ENCODE results near the gene MGAT5.

MGAT5 gene

GRCh38 chr2:134257965-134258683 is 4.3 kb downstream of the MGAT5 start:
- no peak for DNase-seq

GRCh38 chr2:134258684-134259388 is 5.0 kb downstream of the MGAT5 start:
- no peak for DNase-seq

- no peak for DNase-seq
These were observed 5.7 kb downstream of the MGAT5 start for GRCh38 chr2:134259571-134259970.

GRCh38 chr2:134259994-134260393 is 6.1 kb downstream of the MGAT5 start:
- DNase-seq = no peak

GRCh38 chr2:134260713-134261112 is 6.8 kb downstream of the MGAT5 start:
- DNase-seq = no peak

GRCh38 chr2:134261398-134262131 is 7.7 kb downstream of the MGAT5 start:
- no peak for DNase-seq

- DNase-seq = no peak
These were observed 8.8 kb downstream of the MGAT5 start for GRCh38 chr2:134262684-134263083.

GRCh38 chr2:134268265-134268664 is 14.4 kb downstream of the MGAT5 start:
- DNase-seq = no peak

GRCh38 chr2:134269230-134269629 is 15.4 kb downstream of the MGAT5 start:
- DNase-seq = no peak

GRCh38 chr2:134269972-134270735 is 16.3 kb downstream of the MGAT5 start:
- DNase-seq = no peak

GRCh38 chr2:134271758-134272157 is 17.9 kb downstream of the MGAT5 start:
- no peak for DNase-seq

- no peak for DNase-seq
These were observed 18.9 kb downstream of the MGAT5 start for GRCh38 chr2:134272806-134273205.

GRCh38 chr2:134273256-134273983 is 19.5 kb downstream of the MGAT5 start:
- DNase-seq = no peak

- no peak for DNase-seq
These were observed 20.2 kb downstream of the MGAT5 start for GRCh38 chr2:134274121-134274520.

- no peak for DNase-seq
These were observed 21.4 kb downstream of the MGAT5 start for GRCh38 chr2:134275058-134275862.

- DNase-seq = no peak
These were observed 22.7 kb downstream of the MGAT5 start for GRCh38 chr2:134276381-134277172.

- no peak for DNase-seq
These were observed 23.4 kb downstream of the MGAT5 start for GRCh38 chr2:134277223-134277622.

- no peak for DNase-seq
These were observed 24.7 kb downstream of the MGAT5 start for GRCh38 chr2:134278553-134278952.

GRCh38 chr2:134279417-134279816 is 25.5 kb downstream of the MGAT5 start:
- no peak for DNase-seq

GRCh38 chr2:134280231-134280630 is 26.4 kb downstream of the MGAT5 start:
- DNase-seq = no peak

GRCh38 chr2:134280726-134281125 is 26.9 kb downstream of the MGAT5 start:
- DNase-seq = no peak
